NCI-H146 (cell line): ENCODE measurements around the gene CPEB3.
A peak's percentile ranks its signal among the peaks of the same experiment; 100 is the strongest.
"Not testable (repeated sequence)": the region's sequence is repeated elsewhere in the genome, so short reads cannot be mapped to it uniquely, and the experiment has no call there.

Experiments
- DNase-seq: peaks from one replicate; lab custom pipeline; 2025; lab: John Stamatoyannopoulos, UW

Gene CPEB3

GRCh38 chr10:92267343-92267742 lies 23.5 kb downstream of the CPEB3 start:
- no peak for DNase-seq

GRCh38 chr10:92265687-92266258 lies 25.1 kb downstream of the CPEB3 start:
- no peak for DNase-seq

- DNase-seq, result no peak
Observed at GRCh38 chr10:92264249-92264648, 26.6 kb downstream of the CPEB3 start.

GRCh38 chr10:92263396-92263795 lies 27.5 kb downstream of the CPEB3 start:
- no peak for DNase-seq

GRCh38 chr10:92248566-92248965 lies 42.3 kb downstream of the CPEB3 start:
- no peak for DNase-seq

- no peak for DNase-seq
Observed at GRCh38 chr10:92244796-92245195, 46.1 kb downstream of the CPEB3 start.

- DNase-seq, result peak; percentile 85
Observed at GRCh38 chr10:92242910-92243671, 47.8 kb downstream of the CPEB3 start.

- DNase-seq, result no peak
Observed at GRCh38 chr10:92242380-92242779, 48.5 kb downstream of the CPEB3 start.

GRCh38 chr10:92241501-92241900 lies 49.4 kb downstream of the CPEB3 start:
- no peak for DNase-seq

GRCh38 chr10:92241158-92241500 lies 49.7 kb downstream of the CPEB3 start:
- DNase-seq, result peak; percentile 43

- peak; percentile 85 for DNase-seq
Observed at GRCh38 chr10:92240289-92241157, 50.4 kb downstream of the CPEB3 start.

- DNase-seq, result peak; percentile 64
Observed at GRCh38 chr10:92239600-92240288, 51.1 kb downstream of the CPEB3 start.

GRCh38 chr10:92239151-92239599 lies 51.7 kb downstream of the CPEB3 start:
- DNase-seq, result peak; percentile 56

- peak; percentile 59 for DNase-seq
Observed at GRCh38 chr10:92238586-92239098, 52.2 kb downstream of the CPEB3 start.

GRCh38 chr10:92238054-92238585 lies 52.8 kb downstream of the CPEB3 start:
- no peak for DNase-seq

- no peak for DNase-seq
Observed at GRCh38 chr10:92231196-92231595, 59.7 kb downstream of the CPEB3 start.

- DNase-seq, result no peak
Observed at GRCh38 chr10:92222603-92223262, 68.1 kb downstream of the CPEB3 start.

- DNase-seq, result no peak
Observed at GRCh38 chr10:92219559-92219958, 71.3 kb downstream of the CPEB3 start.

- no peak for DNase-seq
Observed at GRCh38 chr10:92218569-92218968, 72.3 kb downstream of the CPEB3 start.

- DNase-seq, result not testable (repeated sequence)
Observed at GRCh38 chr10:92216608-92217007, 74.3 kb downstream of the CPEB3 start.

GRCh38 chr10:92215222-92215621 lies 75.7 kb downstream of the CPEB3 start:
- DNase-seq, result not testable (repeated sequence)
